HepG2 (cell line): Measurements from ENCODE around the gene TJAP1. TPM values are rescaled to one million over a fixed set of nuclear protein-coding genes. Genes with fewer than 3 reads are reported as not detected.

Source experiments
- AHDC1 ChIP-seq: sonication (generic); formaldehyde crosslinking; IDR thresholded peaks from 2 replicates; pipeline ENCODE4 v1.5.1; 2020; ENCODE audit warnings: mild to moderate bottlenecking, missing genetic modification reagents, borderline replicate concordance
- ESRRA ChIP-seq: sonication (generic); formaldehyde crosslinking; IDR thresholded peaks from 2 replicates; pipeline ENCODE4 v1.5.1; 2020; ENCODE audit warnings: mild to moderate bottlenecking, low read depth, missing genetic modification reagents
- GLI4 ChIP-seq: sonication (generic); formaldehyde crosslinking; IDR thresholded peaks from 2 replicates; pipeline ENCODE4 v1.5.1; 2020; ENCODE audit warnings: missing genetic modification reagents, mild to moderate bottlenecking, moderate library complexity, borderline replicate concordance
- NR0B2 ChIP-seq: sonication (generic); formaldehyde crosslinking; IDR thresholded peaks from 2 replicates; pipeline ENCODE4 v1.4.0; 2020; ENCODE audit warnings: mild to moderate bottlenecking, missing genetic modification reagents
- RFX3 ChIP-seq: IDR thresholded peaks from 2 replicates; pipeline ENCODE4 v1.6.1; 2016; ENCODE audit warnings: missing biosample characterization, missing genetic modification reagents
- TSC22D2 ChIP-seq: sonication (generic); formaldehyde crosslinking; IDR thresholded peaks from 2 replicates; pipeline ENCODE4 v1.5.1; 2020; ENCODE audit warnings: missing genetic modification reagents, mild to moderate bottlenecking, borderline replicate concordance
- ZBTB46 ChIP-seq: sonication (generic); formaldehyde crosslinking; IDR thresholded peaks from 2 replicates; pipeline ENCODE4 v1.4.0; 2020; ENCODE audit warnings: mild to moderate bottlenecking, missing genetic modification reagents, borderline replicate concordance
- ZNF12 ChIP-seq: sonication (generic); formaldehyde crosslinking; IDR thresholded peaks from 2 replicates; pipeline ENCODE4 v1.5.0; 2020; ENCODE audit warnings: missing genetic modification reagents
- ZNF235 ChIP-seq: sonication (generic); formaldehyde crosslinking; IDR thresholded peaks from 2 replicates; pipeline ENCODE4 v1.8.1; 2023; ENCODE audit warnings: mild to moderate bottlenecking, missing genetic modification reagents, borderline replicate concordance
- ZNF644 ChIP-seq: IDR thresholded peaks from 2 replicates; pipeline ENCODE4 v1.6.1; 2016; ENCODE audit warnings: low read depth
- ZNF670 ChIP-seq: sonication (generic); formaldehyde crosslinking; IDR thresholded peaks from 2 replicates; pipeline ENCODE4 v1.8.0; 2022; ENCODE audit warnings: mild to moderate bottlenecking, missing genetic modification reagents, borderline replicate concordance
- ZNF674 ChIP-seq: sonication (generic); formaldehyde crosslinking; IDR thresholded peaks from 2 replicates; pipeline ENCODE4 v1.5.0; 2020; ENCODE audit warnings: low read depth, mild to moderate bottlenecking, missing genetic modification reagents
- ZNF749 ChIP-seq: sonication (generic); formaldehyde crosslinking; IDR thresholded peaks from 2 replicates; pipeline ENCODE4 v1.8.0; 2022; ENCODE audit warnings: mild to moderate bottlenecking, missing genetic modification reagents, moderate library complexity, borderline replicate concordance
- ZNF883 ChIP-seq: sonication (generic); formaldehyde crosslinking; IDR thresholded peaks from 2 replicates; pipeline ENCODE4 v1.5.1; 2020; ENCODE audit warnings: mild to moderate bottlenecking, missing genetic modification reagents; ENCODE audit errors: not compliant biosample characterization
- polyA plus RNA-seq, 8 experiments: library from polyadenylated mRNA; depleted of rRNA in 3 of 8; stranded (reverse) in 7 of 8; unstranded in 1 of 8; fragments of >200 nt; fragmentation: Illumina TruSeq in 4 of 8; extraction: Trizol in 4 of 8; gene quantifications; 2 replicates each; pipeline versions ENCODE4 v1.2.1 to v1.2.3, GENCODE V29; 2011 to 2016; ENCODE audit warnings: low read depth in 4 of 8, missing spikeins in 1 of 8, mixed read lengths in 1 of 8; ENCODE audit not compliant: insufficient read depth in 1 of 8
- total RNA-seq, 5 experiments: library from RNA; depleted of rRNA; stranded (reverse); fragments of >200 nt; fragmentation: Illumina TruSeq; extraction: Trizol; gene quantifications; 2 replicates each; pipeline ENCODE4 v1.2.3, GENCODE V29; 2016; ENCODE audit warnings: low read depth in 1 of 5
- TF ChIP-seq, protein P1 (sequence below): sonication (generic); formaldehyde crosslinking; IDR thresholded peaks from 2 replicates; pipeline ENCODE4 v1.8.1; 2023; ENCODE audit warnings: mild to moderate bottlenecking, moderate library complexity, missing genetic modification reagents

The TJAP1 gene
- total and polyA plus RNA-seq, 2 of the 13 experiments (the other 11 are each of a cell fraction or from before 2014, with no cell fraction given) = 15.7 to 41.6 TPM

- TF ChIP-seq ESRRA (CRISPR knock-in tag) (0 out of 2 replicates have a peak, but pooled peaks have one; percentile 34), ZNF644 (CRISPR knock-in tag) (0 out of 2 replicates have a peak, but pooled peaks have one; percentile 15), RFX3 (CRISPR knock-in tag) (no peak), AHDC1 (CRISPR knock-in tag) (no peak), ZNF674 (0 out of 2 replicates have a peak, but pooled peaks have one; percentile 57), ZNF883 (CRISPR knock-in tag) (no peak), ZNF12 (CRISPR knock-in tag) (no peak), ZBTB46 (0 out of 2 replicates have a peak, but pooled peaks have one; percentile 35), ZNF670 (CRISPR knock-in tag) (no peak), TSC22D2 (CRISPR knock-in tag) (no peak), ZNF749 (no peak), GLI4 (0 out of 2 replicates have a peak, but pooled peaks have one; percentile 17), ZNF235 (peak; percentile 76; the same call in 1 of the 2 replicates), NR0B2 (CRISPR knock-in tag) (no peak)
- TF ChIP-seq, protein P1, sequence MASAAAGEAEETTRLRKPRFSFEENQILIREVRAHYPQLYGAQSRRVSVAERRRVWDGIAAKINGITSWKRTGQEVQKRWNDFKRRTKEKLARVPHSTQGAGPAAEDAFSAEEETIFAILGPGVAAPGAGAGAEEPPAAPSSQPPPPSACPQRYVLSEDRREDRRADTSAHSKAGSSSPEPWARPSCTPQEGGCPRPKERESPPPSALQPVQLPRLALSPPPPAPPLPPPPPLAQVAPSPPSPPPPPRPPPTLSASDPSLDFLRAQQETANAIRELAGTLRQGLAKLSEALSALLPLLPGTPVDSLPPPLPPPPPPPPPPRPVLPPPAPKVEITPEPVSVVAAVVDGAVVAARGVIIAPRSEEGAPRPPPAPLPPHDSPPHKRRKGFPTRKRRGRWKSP (CRISPR knock-in tag) = no peak
Observed at GRCh38 chr6:43435682-43436437, 41.5 kb upstream of the TJAP1 start (continued).
